Measurements from ENCODE around the gene KCTD8.

Gene KCTD8

GRCh38 chr4:44320833-44321232, 127.8 kb downstream of the KCTD8 start:
- H3K4ac ChIP-seq (ENCODE audit: low read depth in 1 of 2, low read length in 2 of 2): no peak overlapping the region
- DNase-seq: no peak
- H2BK120ac ChIP-seq (ENCODE audit: low read depth, low read length): no peak overlapping the region
- H3K4me1 ChIP-seq (ENCODE audit: control insufficient read depth, insufficient read depth, low read depth, low read length): no peaks in the 10 kb centered on the region
- H4K91ac ChIP-seq (ENCODE audit: low read length): no peak overlapping the region
- H3K9me3 ChIP-seq (ENCODE audit: control insufficient read depth, low read length): no peaks in the 10 kb centered on the region
- H3K14ac ChIP-seq (ENCODE audit: low read length in 2 of 2): no peak overlapping the region
- 0% methylated on average over 1 of the region's 2 CpGs for WGBS
- H2AK5ac ChIP-seq (ENCODE audit: low read length, severe bottlenecking): no peak overlapping the region
- H2BK5ac ChIP-seq (ENCODE audit: low read depth, low read length, poor library complexity, severe bottlenecking): no peak overlapping the region
- H4K8ac ChIP-seq (ENCODE audit: low read length): no peak overlapping the region
- no peak overlapping the region for H3K23ac ChIP-seq (ENCODE audit: low read length in 2 of 2)
- no peak overlapping the region for H3K4me3 ChIP-seq (ENCODE audit: insufficient read depth in 1 of 2, low read depth in 1 of 2, low read length in 2 of 2)
- no peak overlapping the region for H2BK15ac ChIP-seq (ENCODE audit: low read depth, poor library complexity, severe bottlenecking)
- no peak overlapping the region for H2AFZ ChIP-seq (ENCODE audit: low read depth, low read length)
- no peaks in the 10 kb centered on the region for H3K36me3 ChIP-seq (ENCODE audit: control insufficient read depth in 1 of 2, insufficient read depth in 2 of 2, low read depth in 1 of 2, low read length in 2 of 2)
- H3K4me2 ChIP-seq (ENCODE audit: low read length, poor library complexity, severe bottlenecking): no peak overlapping the region
- H3K79me1 ChIP-seq (replicated peaks; ENCODE audit: low read length, poor library complexity, severe bottlenecking): no peaks in the 10 kb centered on the region
- no peak overlapping the region for H3K9ac ChIP-seq (ENCODE audit: low read length)
- H2BK12ac ChIP-seq (ENCODE audit: low read length in 2 of 2): no peak overlapping the region
- no peaks in the 10 kb centered on the region for H3K27me3 ChIP-seq (ENCODE audit: control insufficient read depth in 1 of 2, insufficient read depth in 1 of 2, low read length in 2 of 2)
- H3K18ac ChIP-seq (ENCODE audit: low read depth in 1 of 2, low read length in 2 of 2): no peak overlapping the region
- H3K27ac ChIP-seq (ENCODE audit: low read length, poor library complexity, severe bottlenecking): no peak overlapping the region

GRCh38 chr4:44319129-44319528, 129.5 kb downstream of the KCTD8 start:
- WGBS: 62% methylated on average over 2 of the region's 3 CpGs
- no peak overlapping the region for H2BK12ac ChIP-seq (ENCODE audit: low read length in 2 of 2)
- no peak overlapping the region for H4K91ac ChIP-seq (ENCODE audit: low read length)
- no peak overlapping the region for H3K14ac ChIP-seq (ENCODE audit: low read length in 2 of 2)
- H3K9me3 ChIP-seq (ENCODE audit: control insufficient read depth, low read length): no peaks in the 10 kb centered on the region
- no peak overlapping the region for H2BK120ac ChIP-seq (ENCODE audit: low read depth, low read length)
- H2BK15ac ChIP-seq (ENCODE audit: low read depth, poor library complexity, severe bottlenecking): no peak overlapping the region
- no peak overlapping the region for H2BK5ac ChIP-seq (ENCODE audit: low read depth, low read length, poor library complexity, severe bottlenecking)
- no peaks in the 10 kb centered on the region for H3K79me1 ChIP-seq (replicated peaks; ENCODE audit: low read length, poor library complexity, severe bottlenecking)
- H3K4me1 ChIP-seq (ENCODE audit: control insufficient read depth, insufficient read depth, low read depth, low read length): no peaks in the 10 kb centered on the region
- no peak overlapping the region for H2AK5ac ChIP-seq (ENCODE audit: low read length, severe bottlenecking)
- DNase-seq: no peak
- H3K18ac ChIP-seq (ENCODE audit: low read depth in 1 of 2, low read length in 2 of 2): no peak overlapping the region
- H3K4ac ChIP-seq (ENCODE audit: low read depth in 1 of 2, low read length in 2 of 2): no peak overlapping the region
- H3K4me3 ChIP-seq (ENCODE audit: insufficient read depth in 1 of 2, low read depth in 1 of 2, low read length in 2 of 2): no peak overlapping the region
- H3K36me3 ChIP-seq (ENCODE audit: control insufficient read depth in 1 of 2, insufficient read depth in 2 of 2, low read depth in 1 of 2, low read length in 2 of 2): no peaks in the 10 kb centered on the region
- no peak overlapping the region for H3K27ac ChIP-seq (ENCODE audit: low read length, poor library complexity, severe bottlenecking)
- no peak overlapping the region for H2AFZ ChIP-seq (ENCODE audit: low read depth, low read length)
- no peak overlapping the region for H3K4me2 ChIP-seq (ENCODE audit: low read length, poor library complexity, severe bottlenecking)
- no peak overlapping the region for H4K8ac ChIP-seq (ENCODE audit: low read length)
- H3K9ac ChIP-seq (ENCODE audit: low read length): no peak overlapping the region
- no peak overlapping the region for H3K23ac ChIP-seq (ENCODE audit: low read length in 2 of 2)
- no peaks in the 10 kb centered on the region for H3K27me3 ChIP-seq (ENCODE audit: control insufficient read depth in 1 of 2, insufficient read depth in 1 of 2, low read length in 2 of 2)

GRCh38 chr4:44313702-44314101, 134.9 kb downstream of the KCTD8 start:
- Histone ChIP-seq H2BK15ac (ENCODE audit: low read depth, poor library complexity, severe bottlenecking) (no peak overlapping the region), H4K91ac (ENCODE audit: low read length) (no peak overlapping the region), H3K18ac (ENCODE audit: low read depth in 1 of 2, low read length in 2 of 2) (no peak overlapping the region), H3K27ac (ENCODE audit: low read length, poor library complexity, severe bottlenecking) (no peak overlapping the region), H3K27me3 (ENCODE audit: control insufficient read depth in 1 of 2, insufficient read depth in 1 of 2, low read length in 2 of 2) (no peaks in the 10 kb centered on the region), H3K79me1 (replicated peaks; ENCODE audit: low read length, poor library complexity, severe bottlenecking) (no peaks in the 10 kb centered on the region), H3K9me3 (ENCODE audit: control insufficient read depth, low read length) (no peaks in the 10 kb centered on the region), H3K9ac (ENCODE audit: low read length) (no peak overlapping the region), H3K14ac (ENCODE audit: low read length in 2 of 2) (no peak overlapping the region), H2BK120ac (ENCODE audit: low read depth, low read length) (no peak overlapping the region), H2BK12ac (ENCODE audit: low read length in 2 of 2) (no peak overlapping the region), H2BK5ac (ENCODE audit: low read depth, low read length, poor library complexity, severe bottlenecking) (no peak overlapping the region), H3K23ac (ENCODE audit: low read length in 2 of 2) (no peak overlapping the region), H3K4me3 (ENCODE audit: insufficient read depth in 1 of 2, low read depth in 1 of 2, low read length in 2 of 2) (no peak overlapping the region), H3K36me3 (ENCODE audit: control insufficient read depth in 1 of 2, insufficient read depth in 2 of 2, low read depth in 1 of 2, low read length in 2 of 2) (no peaks in the 10 kb centered on the region), H3K4me2 (ENCODE audit: low read length, poor library complexity, severe bottlenecking) (no peak overlapping the region), H3K4ac (ENCODE audit: low read depth in 1 of 2, low read length in 2 of 2) (no peak overlapping the region), H4K8ac (ENCODE audit: low read length) (no peak overlapping the region), H2AFZ (ENCODE audit: low read depth, low read length) (no peak overlapping the region), H2AK5ac (ENCODE audit: low read length, severe bottlenecking) (no peak overlapping the region), H3K4me1 (ENCODE audit: control insufficient read depth, insufficient read depth, low read depth, low read length) (no peaks in the 10 kb centered on the region)
- WGBS: 79% methylated on average over 1 of the region's 1 CpG
- no peak for DNase-seq

DNA sequence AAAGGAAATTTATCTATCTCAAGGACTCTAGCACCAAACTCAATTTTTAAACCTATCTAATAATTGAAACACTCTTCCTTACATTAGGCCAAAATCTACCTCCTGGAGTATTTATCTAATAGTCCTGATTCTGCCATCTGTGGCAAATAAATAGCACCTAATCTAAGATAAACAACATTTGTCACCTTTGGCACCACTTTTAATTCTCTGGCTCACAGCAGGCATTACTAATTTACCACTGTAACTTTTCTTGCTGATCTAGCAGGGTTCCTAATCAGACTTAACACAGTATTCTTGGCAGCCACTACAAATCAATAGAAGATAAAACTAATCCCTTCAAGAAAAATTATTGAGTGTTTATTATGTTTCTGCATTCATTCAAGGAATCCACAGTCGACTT, 161.1 kb downstream of the KCTD8 start:
- Histone ChIP-seq H3K18ac (ENCODE audit: low read depth in 1 of 2, low read length in 2 of 2) (no peak overlapping the region), H3K27me3 (ENCODE audit: control insufficient read depth in 1 of 2, insufficient read depth in 1 of 2, low read length in 2 of 2) (no peaks in the 10 kb centered on the region), H2BK120ac (ENCODE audit: low read depth, low read length) (no peak overlapping the region), H3K4me3 (ENCODE audit: insufficient read depth in 1 of 2, low read depth in 1 of 2, low read length in 2 of 2) (no peak overlapping the region), H3K4ac (ENCODE audit: low read depth in 1 of 2, low read length in 2 of 2) (no peak overlapping the region), H4K8ac (ENCODE audit: low read length) (no peak overlapping the region), H3K9me3 (ENCODE audit: control insufficient read depth, low read length) (no peaks in the 10 kb centered on the region), H3K4me1 (ENCODE audit: control insufficient read depth, insufficient read depth, low read depth, low read length) (no peaks in the 10 kb centered on the region), H2AK5ac (ENCODE audit: low read length, severe bottlenecking) (no peak overlapping the region), H3K14ac (ENCODE audit: low read length in 2 of 2) (no peak overlapping the region), H3K27ac (ENCODE audit: low read length, poor library complexity, severe bottlenecking) (no peak overlapping the region), H2AFZ (ENCODE audit: low read depth, low read length) (no peak overlapping the region), H3K9ac (ENCODE audit: low read length) (no peak overlapping the region), H3K36me3 (ENCODE audit: control insufficient read depth in 1 of 2, insufficient read depth in 2 of 2, low read depth in 1 of 2, low read length in 2 of 2) (no peaks in the 10 kb centered on the region), H3K23ac (ENCODE audit: low read length in 2 of 2) (no peak overlapping the region), H2BK12ac (ENCODE audit: low read length in 2 of 2) (no peak overlapping the region), H2BK5ac (ENCODE audit: low read depth, low read length, poor library complexity, severe bottlenecking) (no peak overlapping the region), H3K4me2 (ENCODE audit: low read length, poor library complexity, severe bottlenecking) (no peak overlapping the region), H4K91ac (ENCODE audit: low read length) (no peak overlapping the region), H2BK15ac (ENCODE audit: low read depth, poor library complexity, severe bottlenecking) (no peak overlapping the region), H3K79me1 (replicated peaks; ENCODE audit: low read length, poor library complexity, severe bottlenecking) (no peaks in the 10 kb centered on the region)
- DNase-seq: no peak
- WGBS: no CpG with 5 or more reads among the region's 1 CpG

All from mesenchymal stem cell (in vitro differentiated cells and primary cell).